GM06990 (cell line): ENCODE data around the gene RASSF5.
A peak's percentile ranks its signal among the peaks of the same experiment; 100 is the strongest.
"Not testable (repeated sequence)": the region's sequence is repeated elsewhere in the genome, so short reads cannot be mapped to it uniquely, and the experiment has no call there.

Source experiments
- DNase-seq: peaks from one replicate; pipeline ENCODE4 v3.0.0-alpha.2; 2011; ENCODE audit not compliant: insufficient read length; ENCODE audit errors: extremely low read depth
- H3K27me3 ChIP-seq: replicated peaks from 2 replicates; pipeline ENCODE4 v1.6.0; 2011; ENCODE audit warnings: low read length; ENCODE audit not compliant: control insufficient read depth, insufficient read depth
- H3K36me3 ChIP-seq: 2 replicates; pipeline ENCODE4 v1.5.1; 2011; ENCODE audit warnings: low read length; ENCODE audit not compliant: control insufficient read depth, insufficient read depth
- H3K4me3 ChIP-seq: replicated peaks from 2 replicates; pipeline ENCODE4 v1.5.1; 2011; ENCODE audit warnings: low read depth, mild to moderate bottlenecking, control low read depth, low read length
- TF ChIP-seq, protein P1 (sequence below): IDR thresholded peaks from 2 replicates; pipeline ENCODE4 v1.5.1; 2011; ENCODE audit warnings: low read length, control low read depth, mild to moderate bottlenecking, inconsistent platforms; ENCODE audit not compliant: insufficient read depth, poor library complexity, severe bottlenecking

Gene RASSF5

DNA sequence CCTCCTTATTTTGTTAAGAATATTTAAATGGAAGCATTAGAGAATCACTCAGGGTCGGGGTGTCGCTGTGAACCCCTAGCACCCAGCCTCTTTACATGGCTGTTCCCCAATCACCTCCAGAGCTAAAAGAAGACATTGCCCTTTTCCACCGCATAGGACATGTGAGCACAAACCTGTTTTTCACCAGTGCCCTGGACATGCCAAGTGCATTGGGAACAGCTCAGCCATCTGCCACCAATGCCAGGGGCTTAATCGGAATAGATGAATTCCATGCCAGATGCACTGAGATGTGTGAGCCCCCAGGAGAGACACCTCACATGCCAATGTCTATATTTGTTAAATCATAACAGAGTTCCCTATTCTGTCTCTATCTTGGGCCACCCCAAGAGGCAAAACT, 71.6 kb downstream of the RASSF5 start:
- Histone ChIP-seq H3K36me3 (peaks cover 5% of the 10 kb centered on the region), H3K27me3 (no peaks in the 10 kb centered on the region), H3K4me3 (no peak overlapping the region)
- TF ChIP-seq, protein P1, sequence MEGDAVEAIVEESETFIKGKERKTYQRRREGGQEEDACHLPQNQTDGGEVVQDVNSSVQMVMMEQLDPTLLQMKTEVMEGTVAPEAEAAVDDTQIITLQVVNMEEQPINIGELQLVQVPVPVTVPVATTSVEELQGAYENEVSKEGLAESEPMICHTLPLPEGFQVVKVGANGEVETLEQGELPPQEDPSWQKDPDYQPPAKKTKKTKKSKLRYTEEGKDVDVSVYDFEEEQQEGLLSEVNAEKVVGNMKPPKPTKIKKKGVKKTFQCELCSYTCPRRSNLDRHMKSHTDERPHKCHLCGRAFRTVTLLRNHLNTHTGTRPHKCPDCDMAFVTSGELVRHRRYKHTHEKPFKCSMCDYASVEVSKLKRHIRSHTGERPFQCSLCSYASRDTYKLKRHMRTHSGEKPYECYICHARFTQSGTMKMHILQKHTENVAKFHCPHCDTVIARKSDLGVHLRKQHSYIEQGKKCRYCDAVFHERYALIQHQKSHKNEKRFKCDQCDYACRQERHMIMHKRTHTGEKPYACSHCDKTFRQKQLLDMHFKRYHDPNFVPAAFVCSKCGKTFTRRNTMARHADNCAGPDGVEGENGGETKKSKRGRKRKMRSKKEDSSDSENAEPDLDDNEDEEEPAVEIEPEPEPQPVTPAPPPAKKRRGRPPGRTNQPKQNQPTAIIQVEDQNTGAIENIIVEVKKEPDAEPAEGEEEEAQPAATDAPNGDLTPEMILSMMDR = no peak
- DNase-seq = no peak

DNA sequence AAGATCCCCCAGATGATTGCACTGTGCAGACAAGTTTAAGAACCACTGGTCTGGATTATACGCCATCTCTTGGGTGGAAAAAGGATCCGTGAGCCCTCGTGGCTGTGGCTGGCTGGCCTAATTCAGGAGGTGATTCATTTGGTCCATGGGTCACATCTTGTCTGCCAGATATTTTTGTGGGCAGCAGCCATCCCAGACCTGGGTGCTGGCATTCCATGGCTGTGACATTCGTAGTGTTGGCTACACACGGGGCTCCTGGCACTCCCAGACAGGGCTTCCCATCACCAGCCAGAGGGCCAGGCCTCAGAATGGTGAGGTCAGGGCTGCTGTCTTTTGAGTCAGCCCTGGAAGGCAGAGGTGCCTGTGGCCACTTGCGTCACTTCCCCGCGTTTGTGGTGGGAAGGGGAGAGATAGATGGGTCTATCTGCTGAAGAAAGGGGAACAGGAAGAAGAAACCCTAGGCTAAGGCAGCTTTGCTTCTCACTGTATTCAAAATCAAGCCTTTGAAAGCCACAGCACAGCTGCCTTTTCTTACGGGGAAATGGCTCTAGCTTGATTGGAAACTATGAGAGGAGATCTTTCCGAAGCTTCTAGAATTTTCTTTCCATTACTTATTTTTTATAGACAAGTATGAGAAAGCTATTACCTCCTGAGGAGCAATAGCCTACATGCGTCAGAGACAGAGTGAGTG, 72.6 kb downstream of the RASSF5 start:
- Histone ChIP-seq H3K36me3 (peaks cover 13% of the 10 kb centered on the region), H3K4me3 (peak overlapping the region; percentile 4; the same call in 1 of the 2 replicates), H3K27me3 (no peaks in the 10 kb centered on the region)
- TF ChIP-seq, protein P1 = no peak
- DNase-seq = peak; percentile 83

DNA sequence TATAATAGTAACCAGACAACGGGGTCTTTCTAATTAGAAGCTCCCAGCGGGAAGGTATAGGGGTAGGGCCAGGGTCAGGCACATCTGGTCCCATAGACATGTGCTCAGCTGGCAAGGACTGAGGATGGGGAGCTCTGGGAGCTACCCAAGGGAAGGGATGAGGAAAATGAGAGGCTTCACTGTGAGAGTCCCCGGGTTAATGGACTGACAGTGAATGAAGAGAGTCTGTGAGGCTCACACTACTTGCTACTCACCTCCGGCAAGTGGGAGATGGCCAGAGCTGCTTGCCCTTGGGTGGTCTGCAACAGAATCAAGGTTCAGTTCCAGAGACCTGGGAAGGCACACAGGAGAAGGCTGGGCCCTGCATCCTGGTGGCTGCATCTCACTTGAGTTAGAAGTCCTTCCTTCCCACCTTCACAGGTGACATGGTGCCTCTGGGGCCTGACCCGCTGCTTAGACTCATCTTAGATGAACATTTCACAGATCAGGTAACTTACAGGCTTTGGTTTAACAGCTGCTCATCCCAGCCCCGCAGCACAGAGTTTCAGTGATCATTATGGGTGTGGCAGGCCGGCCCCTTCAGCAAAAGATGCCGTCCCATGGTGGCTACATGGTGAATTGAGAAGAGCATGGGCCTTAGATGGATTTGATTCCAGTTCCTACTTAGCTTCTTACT, 73.2 kb downstream of the RASSF5 start:
- 0 out of 2 replicates have a peak overlapping the region, but pooled peaks have one; percentile 4 for H3K4me3 ChIP-seq
- H3K27me3 ChIP-seq = no peaks in the 10 kb centered on the region
- TF ChIP-seq, protein P1 = no peak
- DNase-seq = no peak
- H3K36me3 ChIP-seq = peaks cover 15% of the 10 kb centered on the region

DNA sequence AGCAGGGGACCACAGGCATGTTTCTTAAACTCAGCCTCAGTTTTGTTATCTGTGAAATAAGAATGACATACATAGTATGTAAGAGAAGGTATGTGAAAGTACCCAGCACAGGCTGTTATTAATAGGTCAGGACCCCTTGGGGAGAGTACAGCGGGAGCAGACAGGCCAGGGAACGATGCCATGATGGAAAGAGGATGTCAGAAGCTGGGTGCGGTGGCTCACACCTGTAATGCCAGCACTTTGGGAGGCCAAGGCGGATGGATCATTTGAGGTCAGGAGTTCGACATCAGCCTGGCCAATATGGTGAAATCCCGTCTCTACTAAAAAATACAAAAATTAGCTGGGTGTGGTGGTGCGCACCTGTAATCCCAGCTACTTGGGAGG, 73.8 kb downstream of the RASSF5 start:
- H3K27me3 ChIP-seq, H3K4me3 ChIP-seq, DNase-seq: not testable (repeated sequence)
- peaks cover 19% of the 10 kb centered on the region for H3K36me3 ChIP-seq

DNA sequence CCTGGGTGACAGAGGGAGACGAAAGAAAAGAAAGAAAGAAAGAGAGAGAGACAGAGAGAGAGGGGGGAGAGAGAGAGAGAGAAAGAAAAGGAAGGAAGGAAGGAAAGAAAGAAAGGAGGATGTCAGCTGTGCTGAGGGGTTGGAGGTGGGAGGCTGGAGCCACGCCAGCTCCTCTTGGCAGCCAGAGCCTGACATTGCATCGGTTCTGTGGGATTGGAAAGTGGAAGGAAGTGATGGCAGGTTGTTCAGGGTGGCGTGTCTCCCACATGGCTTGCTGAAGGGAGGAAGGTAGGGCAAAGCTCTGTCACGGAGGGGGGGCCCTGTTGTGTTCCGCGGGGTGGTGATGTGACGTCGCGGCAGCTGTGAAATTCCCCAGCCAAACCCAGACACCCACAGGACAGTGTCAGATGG, 74.2 kb downstream of the RASSF5 start:
- TF ChIP-seq, protein P1 = no peak
- no peak for DNase-seq
- peaks cover 24% of the 10 kb centered on the region for H3K36me3 ChIP-seq
- H3K27me3 ChIP-seq = no peaks in the 10 kb centered on the region
- no peak overlapping the region for H3K4me3 ChIP-seq

DNA sequence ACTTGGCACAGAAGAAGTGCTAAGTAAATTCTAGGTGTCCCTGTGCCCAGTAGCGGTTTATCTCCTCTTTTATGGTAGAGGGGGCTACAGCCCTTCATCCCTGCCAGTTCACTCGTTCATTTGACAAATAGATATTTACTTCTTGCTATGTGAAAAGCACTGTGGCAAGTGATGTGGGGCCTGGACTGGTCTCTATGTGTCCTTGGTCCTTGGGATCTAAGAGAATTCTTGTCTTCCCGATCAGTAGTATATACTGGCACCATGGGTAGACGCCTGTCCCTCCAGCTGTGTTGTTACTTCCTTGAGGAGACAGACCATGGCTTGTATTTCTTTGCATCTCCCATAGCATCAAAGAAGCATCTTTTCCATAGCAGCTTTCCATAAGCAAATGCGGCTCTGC, 75.2 kb downstream of the RASSF5 start:
- TF ChIP-seq, protein P1 = no peak
- no peak for DNase-seq

More for the DNA sequence above, 75.2 kb downstream of the RASSF5 start:
- H3K36me3 ChIP-seq = peaks cover 28% of the 10 kb centered on the region
- H3K4me3 ChIP-seq = no peak overlapping the region
- no peaks in the 10 kb centered on the region for H3K27me3 ChIP-seq
